DMS153 treated with DMSO at 0.1 percent for 48 hours (cell line): ENCODE results near the gene SLIT3.

Experiments
- DNase-seq: peaks from one replicate; lab custom pipeline; 2025; ENCODE audit not compliant: unreplicated experiment; lab: John Stamatoyannopoulos, UW

Gene SLIT3

DNA sequence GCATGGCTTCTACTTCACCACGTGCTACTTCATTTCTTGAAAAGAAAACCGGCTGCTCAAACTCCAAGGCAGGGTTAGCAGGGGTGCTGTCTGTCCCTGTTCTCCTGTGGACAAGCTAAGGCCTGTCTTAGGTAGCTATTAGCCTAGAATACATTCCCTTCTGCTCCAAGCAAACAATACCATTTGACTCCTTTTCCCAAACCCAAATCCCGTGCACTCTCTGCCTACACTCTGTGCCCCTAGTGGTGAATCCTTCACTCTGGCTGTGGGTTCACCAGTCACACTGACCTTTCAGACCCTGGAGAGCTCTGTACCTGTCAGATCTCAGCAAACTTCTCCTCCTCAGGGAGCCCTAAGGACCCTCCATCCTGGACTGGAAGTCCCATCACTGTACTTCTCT lies 211.6 kb downstream of the SLIT3 start:
- no peak for DNase-seq

DNA sequence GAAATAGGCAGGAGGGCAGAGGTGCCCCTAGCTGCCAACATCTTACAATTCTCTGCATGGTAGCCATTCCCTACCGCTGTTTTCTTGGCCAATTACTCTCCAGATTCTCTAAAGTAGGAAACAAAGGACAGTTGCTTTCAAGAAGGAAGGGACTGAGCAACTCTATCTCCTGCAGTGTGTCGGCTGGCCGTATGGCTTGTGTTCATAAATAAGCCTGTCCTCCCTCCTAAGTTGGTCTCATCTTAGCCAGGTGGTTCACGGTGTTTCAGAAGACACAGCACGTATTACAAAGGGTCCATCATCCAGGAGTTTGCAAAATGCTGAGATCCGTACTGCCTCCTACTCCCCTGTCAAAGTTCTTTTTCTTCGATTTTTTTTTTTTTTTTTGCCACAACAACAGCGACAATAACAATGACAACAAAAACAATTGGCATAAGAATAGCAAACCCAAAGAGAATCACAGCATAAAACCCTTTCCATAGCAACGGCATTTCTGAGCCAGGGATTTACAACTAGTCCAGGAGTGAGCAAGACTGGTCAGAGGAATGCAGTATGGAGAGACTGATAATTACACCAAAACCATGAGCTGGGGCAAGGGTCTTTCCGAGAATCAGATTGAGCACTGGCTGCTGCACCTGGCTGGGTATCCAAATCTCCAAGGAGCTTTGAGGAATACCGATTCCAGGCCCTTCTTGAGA lies 212.8 kb downstream of the SLIT3 start:
- DNase-seq, result no peak

DNA sequence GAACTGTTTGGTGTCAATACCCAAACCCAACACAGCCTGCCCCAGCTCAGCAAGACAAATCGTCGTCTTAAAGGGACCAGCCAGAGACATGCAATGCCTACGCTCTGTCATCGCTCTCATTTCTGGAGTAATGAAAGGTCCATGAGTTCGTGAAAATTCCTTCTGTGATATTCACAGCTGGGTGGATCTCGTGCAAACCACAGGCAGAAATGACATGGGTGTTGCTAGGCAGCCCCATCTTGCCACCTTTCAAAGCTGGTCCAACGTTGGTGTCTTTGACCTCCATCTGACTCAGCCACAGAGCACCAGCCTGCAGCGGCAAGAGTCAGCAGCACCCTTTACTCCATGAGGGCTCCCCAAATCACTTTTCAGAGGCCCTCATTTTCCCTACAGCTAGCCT lies 215.3 kb downstream of the SLIT3 start:
- DNase-seq, result no peak

DNA sequence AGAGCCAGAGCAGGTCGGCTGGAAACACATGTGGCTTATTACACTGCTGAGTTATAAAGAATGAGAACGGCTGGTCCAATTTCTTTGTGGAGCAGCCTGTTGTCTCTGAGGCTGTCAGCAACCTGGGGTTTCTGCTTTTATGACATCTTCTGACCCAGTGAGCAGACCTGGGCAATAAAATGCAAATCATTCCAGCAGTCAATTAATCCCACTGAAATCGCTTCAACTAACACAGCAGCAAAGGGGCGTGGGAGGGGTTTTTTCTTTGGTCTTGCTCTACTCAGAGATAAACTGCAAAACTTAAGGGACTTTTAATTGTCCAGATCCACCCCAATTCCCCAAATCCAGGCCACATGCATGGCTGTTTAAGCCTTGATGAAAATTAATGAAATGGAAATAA lies 215.7 kb downstream of the SLIT3 start:
- no peak for DNase-seq

DNA sequence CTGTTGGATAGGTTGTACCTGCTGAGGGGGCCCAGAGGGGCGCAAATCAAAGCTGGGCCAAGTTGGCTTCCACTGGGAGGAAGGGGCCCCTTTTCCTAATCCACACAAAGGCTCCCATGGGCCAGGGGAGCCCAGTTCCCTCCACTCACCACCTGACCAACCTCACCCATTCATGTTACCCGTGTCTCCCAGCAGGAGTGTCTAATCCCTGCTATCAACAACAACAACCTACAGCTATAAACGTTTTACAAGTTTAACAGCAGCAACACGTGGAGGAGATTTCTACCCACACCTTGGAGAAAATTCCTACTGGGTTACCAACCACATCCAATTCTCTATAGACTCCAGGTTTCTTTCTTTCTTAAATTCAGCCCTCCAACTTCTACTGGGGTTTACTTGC lies 216.2 kb downstream of the SLIT3 start:
- DNase-seq, result no peak

DNA sequence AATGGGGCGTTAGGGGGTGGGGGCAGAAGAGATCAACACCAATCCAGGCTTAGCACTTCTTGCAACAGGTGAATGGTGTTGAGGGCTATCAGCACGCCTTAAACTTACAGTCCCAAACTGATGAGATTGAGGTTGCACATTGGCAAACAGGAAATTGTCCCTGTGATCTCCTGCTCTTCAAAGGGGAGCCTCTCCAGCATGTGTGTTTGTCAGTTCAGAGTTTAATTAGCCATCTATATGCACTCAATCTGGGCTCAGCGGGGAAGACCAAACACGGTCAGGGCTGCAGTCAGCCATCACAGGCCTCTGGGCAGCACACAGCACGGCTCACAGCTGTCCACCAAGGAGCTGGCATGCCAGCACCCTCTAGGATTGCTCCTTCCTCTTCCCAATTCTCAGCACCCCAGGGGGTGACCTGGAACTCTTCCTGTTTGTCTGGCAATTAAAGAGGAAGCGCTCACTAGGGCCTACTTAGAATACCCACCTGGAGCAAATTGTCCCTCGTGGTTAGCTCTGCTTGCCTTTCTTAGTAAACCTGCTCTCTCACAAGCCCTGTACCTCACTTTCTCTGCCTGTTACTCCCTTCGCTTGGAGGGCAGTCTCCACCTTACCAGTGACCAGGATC lies 217.4 kb downstream of the SLIT3 start:
- no peak for DNase-seq

DNA sequence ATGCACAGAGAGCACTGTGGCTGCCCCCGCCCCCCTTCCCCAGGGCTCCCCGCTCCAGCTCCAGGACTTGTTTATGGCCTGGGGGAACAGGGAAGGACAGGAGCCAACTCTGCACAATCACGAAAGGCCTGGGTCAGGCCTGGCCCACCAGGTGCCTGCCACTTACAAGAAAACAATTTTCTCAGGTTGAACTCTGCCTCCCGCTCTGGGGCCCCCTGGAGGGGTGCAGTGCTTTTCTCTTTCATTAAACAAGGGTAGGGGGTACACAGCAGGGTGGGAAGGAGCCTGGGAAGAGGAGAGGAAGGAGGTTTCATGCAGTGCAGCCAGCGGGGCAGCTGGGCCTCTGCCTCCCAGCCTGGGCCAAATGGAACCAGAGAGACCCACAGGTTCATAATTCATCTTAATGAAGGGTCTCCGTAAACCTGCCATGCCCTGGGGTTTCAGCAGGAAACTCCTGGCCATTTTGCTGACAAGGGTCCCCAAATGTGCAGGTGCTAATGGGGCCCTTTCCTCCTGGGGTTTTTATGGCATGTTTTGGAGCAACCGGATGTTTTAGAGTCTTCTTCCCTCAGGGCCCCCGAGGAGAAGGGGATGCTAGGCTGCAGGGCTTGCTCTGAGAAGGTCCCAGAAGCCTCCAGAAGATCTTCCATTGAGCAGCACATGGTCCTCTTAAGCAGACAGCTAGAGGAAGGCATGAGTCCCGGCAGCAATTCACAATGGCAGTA lies 219.8 kb downstream of the SLIT3 start:
- no peak for DNase-seq

DNA sequence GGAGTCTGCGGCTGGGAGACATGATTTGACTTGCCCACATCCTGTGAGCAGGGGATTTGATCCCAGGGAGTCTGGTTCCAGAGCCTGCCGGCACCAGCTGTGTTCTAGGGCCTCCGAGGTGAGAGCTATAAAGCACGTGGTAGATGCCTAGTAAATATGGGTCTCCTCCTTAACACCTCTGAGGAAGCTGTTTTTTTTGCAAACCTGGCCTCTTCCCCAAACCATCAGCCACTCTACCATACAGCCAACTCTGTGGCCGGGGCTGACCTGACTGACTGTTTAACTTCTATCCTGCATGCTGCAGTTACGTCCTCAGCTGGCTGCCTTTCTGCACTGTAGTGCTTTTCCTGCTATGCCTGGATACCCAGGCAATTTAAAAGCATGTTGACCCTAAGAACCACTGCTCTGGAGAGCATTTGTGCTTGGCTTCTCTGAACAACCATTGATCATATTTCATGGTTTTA lies 220.5 kb downstream of the SLIT3 start:
- DNase-seq, result no peak

DNA sequence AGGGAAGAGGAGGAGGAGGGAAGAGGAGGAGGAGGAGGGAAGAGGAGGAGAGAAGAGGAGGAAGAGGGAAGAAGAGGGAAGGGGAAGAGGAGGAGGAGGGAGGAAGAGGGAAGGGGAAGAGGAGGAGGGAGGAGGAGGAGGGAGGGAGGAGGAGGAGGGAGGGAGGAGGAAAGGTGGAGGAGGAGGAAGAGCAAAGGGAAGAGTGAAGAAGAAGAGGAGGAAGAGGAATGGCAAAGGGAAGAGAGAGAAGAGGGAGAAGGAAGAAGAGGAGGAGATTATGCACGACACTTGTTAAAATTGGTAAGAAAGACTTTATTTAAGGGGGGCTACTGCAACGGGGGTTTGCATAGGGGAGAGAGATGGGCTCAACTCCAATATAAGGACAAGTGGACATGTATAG lies 221.2 kb downstream of the SLIT3 start:
- no peak for DNase-seq

DNA sequence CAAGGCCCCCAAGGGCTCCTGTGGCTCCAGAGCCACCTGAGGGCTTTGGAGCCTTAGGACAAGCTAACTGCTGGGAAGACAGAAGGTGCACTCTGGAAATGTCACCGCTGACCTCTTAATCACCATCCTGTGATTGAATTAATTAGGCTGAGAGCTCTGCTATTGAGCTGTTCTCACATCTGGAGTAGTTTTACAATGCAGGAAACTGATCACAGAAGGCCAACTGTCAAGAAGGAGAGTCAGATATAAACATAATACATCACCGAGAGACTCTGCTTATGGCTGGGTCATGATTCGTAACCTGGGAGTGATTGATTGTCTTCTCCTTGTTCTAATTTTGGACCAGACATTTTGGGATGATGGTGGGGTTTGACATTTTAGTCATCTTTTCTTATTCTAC lies 226.1 kb downstream of the SLIT3 start:
- DNase-seq, result no peak

DNA sequence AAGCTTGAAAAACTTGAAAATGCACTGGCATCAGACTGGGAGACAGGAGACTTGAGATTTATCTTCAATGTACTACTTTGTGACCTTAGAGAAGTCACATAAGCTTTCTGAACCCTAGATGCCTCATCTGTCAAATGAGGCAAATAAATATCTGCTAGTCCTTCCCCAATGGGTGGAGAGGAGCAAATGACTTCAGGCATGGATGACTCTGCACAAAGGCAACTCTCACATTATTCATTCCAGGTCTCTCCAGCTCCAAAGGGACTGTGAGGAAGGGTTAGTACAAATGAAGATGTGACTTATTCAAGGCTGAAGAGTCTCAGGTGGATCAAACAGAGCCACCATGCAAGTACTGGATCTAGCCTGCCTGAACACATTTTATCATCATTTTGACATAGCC lies 228.7 kb downstream of the SLIT3 start:
- no peak for DNase-seq

DNA sequence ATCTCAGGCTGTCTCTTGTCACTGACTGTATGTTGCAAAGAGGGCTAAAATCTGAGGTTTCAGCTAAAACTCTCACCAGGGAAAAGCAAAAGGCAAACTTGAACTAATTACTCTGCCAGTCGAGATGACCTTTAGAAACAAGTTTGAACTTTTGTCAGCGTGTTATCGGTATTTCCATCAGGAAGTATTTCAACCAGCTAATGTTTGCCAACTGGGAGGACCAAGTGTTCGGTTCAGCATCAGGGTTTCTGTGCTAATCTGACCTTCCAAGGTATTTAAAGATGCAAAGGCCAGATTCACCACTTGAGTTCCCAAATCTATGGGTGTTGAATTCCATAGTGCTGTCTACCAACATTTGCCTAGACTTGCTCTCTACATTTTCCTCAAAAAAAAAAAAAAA lies 230.5 kb downstream of the SLIT3 start:
- no peak for DNase-seq

DNA sequence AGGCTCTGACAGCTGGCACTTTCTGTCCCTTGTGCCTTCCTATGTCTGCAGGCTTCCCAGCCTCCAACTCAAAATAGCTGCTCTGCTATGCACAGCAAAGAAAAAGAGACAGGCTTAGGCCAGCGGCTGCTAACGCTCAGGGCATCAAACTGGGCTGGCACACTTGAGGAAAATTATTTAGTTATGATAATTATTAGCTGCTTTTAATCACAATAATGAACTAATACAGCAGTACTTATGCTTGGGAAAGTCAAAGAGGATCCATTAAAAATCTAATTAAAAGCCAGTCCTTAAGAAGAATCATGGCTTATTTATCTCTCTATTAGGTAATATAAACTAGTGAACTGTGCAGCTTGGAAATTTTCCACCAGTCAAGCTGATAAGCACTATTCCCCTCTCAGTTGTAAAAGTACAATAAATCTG lies 233.2 kb downstream of the SLIT3 start:
- no peak for DNase-seq

DNA sequence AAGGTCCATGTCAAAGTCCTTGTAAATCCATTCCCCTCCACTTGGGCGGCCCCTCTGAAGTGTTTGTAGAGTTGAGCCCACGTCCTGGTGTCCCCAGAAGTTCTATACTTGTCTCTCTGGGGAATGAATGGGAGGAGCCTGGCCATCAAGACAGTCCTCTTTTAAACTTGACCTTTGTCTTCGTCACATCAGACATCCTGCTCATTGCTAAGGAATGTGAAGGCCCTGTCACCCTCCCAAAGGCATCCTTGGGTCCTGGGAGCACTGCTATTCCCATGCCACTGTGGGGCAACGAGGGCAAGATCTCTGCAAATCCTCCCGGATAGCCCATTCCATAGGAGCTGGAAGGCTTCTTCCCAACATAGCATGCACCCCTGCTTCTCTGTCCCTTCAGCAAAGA lies 235.5 kb downstream of the SLIT3 start:
- no peak for DNase-seq

DNA sequence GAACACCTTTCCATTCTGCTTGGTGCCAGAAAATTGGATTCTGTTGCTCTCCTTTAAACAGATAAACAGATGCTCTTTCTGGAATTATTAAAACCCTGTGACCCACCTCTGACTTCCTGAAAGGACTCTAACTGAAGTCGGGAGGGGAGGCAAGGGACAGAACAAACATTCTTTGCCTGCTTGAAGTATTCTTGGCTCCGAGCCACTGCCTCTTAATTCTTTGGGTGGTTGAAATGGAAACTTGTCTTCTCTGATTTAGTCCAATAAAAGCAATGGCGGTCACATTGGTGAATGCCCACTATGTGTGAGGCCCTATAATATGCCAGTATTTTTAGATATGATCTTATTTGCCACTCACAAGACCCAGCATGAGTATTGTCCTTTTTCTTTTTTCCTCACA lies 236.8 kb downstream of the SLIT3 start:
- no peak for DNase-seq

DNA sequence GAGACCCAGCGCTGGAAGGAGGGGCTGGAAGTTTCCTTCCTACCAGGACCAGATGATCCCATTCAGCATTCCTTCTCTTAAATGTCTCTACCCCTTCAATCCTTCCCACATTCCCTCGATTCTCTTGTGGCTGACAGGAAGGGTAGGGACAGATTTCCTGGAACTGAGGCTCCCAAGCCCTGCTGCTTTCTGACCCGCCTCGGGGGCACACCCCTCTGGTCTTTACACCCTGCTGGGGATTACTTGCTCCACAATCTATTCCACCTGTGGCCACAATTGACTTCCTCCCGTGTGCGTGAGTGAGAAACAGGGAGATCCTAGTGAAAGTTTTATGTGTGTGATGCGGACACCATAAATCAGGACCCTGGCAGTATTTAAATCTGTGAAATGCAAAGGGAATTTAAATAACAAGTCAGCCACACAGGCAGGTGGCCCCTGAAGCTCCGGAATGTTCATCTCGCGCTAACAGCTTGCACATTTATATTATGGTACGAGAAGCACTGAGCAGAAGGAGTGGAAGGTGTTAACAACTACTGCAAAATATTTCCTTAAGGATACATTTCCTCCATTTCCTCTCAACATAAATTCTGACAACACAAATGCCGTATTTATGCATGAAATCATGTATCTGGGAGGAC lies 237.5 kb downstream of the SLIT3 start:
- no peak for DNase-seq

DNA sequence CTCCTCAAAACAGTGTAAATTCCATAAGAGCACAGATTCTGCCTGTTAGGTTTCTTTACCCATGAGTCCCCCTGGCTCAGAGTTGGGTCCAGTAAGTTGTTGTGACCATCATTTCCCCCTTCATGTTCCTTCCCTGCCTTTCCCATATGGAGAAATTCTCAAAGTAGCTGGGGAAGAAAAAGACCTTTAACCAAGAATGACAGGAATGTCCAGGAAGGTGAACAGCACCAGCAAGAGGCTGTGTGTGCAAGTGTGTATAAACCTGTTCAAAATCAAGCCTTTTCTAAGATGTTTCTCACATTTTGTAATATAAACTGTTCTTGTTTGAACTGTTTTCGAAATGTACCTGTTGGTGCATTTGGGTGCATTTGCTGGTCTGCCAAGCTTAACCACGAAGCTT lies 238.2 kb downstream of the SLIT3 start:
- DNase-seq, result no peak

DNA sequence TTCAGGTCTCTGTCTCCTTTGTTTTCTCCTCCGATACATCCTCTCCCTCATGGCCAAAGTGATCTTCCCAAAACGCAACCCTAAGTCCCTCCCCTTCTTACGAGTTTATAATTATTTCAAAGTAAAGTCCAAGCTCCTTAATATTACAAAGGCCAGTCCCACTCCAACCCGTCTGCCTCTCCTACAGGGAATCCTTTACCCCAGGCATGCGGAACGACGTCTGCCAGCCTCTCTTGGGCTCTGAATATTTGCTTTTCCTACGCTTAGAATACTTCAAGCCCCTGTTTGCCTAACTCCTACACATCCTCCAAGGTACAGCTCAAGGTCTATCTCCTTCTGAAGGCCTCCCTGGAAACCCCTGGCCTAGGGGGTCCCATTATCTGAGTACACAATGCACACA lies 246.4 kb downstream of the SLIT3 start:
- no peak for DNase-seq

DNA sequence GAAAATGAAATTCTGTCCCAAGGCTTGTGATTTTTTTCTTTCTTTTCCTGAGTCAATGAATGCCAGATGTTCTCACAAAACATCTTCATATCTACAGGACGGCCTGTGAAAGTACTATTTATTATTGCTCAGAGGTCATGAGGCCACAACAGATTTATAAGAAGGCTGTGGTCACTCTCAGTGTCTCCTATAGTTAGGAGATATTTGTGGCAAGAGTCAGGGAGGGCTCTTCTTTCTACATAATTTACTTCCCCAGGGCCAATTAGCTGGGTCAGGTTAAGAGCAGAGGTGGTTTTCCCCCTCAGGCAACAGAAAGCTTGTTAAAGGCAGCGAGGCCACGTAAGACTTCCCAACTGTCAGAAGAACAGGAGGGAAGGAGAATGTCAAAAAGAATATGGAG lies 248.7 kb downstream of the SLIT3 start:
- no peak for DNase-seq

DNA sequence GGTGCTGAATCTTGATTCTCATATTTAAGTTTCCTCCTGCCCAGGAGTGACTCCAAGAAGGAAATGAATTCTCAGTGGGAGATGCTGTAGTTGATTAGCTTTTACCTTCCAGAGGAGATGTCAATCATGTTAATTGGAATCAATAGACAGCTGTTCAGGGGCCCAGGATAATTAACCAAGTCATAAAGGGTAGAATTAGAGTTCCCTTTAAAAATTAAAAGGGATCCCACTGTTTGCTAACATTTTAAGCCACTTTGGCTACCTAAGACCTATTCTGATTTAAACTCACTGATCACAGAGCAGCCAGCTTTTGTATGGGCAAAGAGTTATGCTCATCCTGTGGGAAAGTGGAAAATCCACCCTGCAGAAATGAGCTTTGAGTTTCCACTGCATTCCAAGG lies 249.6 kb downstream of the SLIT3 start:
- DNase-seq, result no peak

DNA sequence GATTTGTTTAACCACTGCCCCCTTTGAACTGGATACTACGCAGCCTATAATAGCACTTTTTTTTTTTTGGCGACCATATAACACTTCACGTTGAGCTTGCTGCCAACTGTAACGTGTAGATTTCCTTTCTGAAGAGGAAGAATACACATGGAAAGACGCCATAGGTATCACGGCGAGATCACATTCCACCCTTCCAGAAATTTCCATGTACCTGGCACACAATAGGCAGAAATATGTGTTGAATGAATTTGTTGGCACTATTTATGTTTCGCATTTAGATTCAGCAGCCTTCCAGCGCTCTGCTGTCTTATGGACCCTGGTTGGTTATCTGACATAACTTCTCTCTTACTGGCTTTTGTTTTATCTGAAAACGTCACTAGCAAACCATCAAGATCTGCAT lies 250.3 kb downstream of the SLIT3 start:
- no peak for DNase-seq

DNA sequence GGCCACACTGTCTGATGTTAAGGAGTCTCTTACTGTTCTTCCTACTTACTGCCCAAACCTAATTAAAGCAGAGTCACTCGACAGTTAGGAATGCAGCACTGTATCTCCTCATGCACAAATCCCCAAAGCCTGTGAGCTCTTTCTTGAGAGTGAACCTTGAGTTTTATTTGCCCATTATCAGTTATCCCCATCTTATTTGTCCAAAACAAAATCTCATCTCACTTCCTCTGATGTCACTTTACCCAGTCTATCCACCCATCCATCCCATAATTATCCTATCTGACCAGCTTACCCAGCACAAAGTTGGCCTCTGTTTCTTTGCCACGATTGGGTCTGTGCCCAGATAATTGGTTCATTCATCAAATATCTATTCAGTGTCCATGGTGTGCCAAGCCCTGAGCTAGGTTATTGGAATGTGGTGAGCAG lies 250.8 kb downstream of the SLIT3 start:
- no peak for DNase-seq
